Measurements from ENCODE around the gene TTC7B. TPM values are rescaled to one million over a fixed set of nuclear protein-coding genes. Genes with fewer than 3 reads are reported as not detected.

Gene TTC7B
- total RNA-seq, 2 donors from 2014 or later = 5.2 to 10.2 TPM

GRCh38 chr14:90781344-90781761, 34.9 kb downstream of the TTC7B start:
- no peaks in the 10 kb centered on the region for H3K4me1 Mint-ChIP-seq
- H3K9me3 Mint-ChIP-seq = no peaks in the 10 kb centered on the region

DNA sequence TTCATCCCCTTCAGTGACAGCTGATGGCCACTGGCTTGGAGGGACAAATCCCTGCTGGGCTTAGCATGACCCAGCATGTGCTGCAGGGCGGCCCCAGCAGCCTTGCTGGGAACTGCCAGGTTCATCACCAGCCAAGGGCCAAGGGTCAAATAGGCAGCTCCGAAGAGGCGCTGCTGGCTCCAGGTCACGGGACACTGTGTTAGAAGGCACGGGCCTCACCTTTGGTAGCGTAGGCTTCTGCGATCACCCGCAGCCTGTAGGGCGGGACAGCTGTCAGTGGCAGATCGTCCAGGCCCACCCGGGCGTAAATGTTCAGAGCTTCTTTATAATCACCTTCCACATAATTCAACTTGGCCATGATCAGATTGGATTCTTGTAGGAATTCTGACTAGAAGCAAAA, 35.7 kb downstream of the TTC7B start:
- Mint-ChIP-seq H3K36me3 (ENCODE audit: low read depth) (no peaks in the 10 kb centered on the region), H3K27ac (no peak overlapping the region), H3K4me3 (no peak overlapping the region), H3K27me3 (no peaks in the 10 kb centered on the region), H3K9me3 (no peaks in the 10 kb centered on the region), H3K4me1 (no peaks in the 10 kb centered on the region)
- ATAC-seq (replicated peaks) = no peak

More at GRCh38 chr14:90781344-90781761, 34.9 kb downstream of the TTC7B start:
- no peak overlapping the region for H3K27ac Mint-ChIP-seq
- H3K4me3 Mint-ChIP-seq = no peak overlapping the region
- ATAC-seq (replicated peaks) = no peak
- no peaks in the 10 kb centered on the region for H3K27me3 Mint-ChIP-seq
- H3K36me3 Mint-ChIP-seq (ENCODE audit: low read depth) = no peaks in the 10 kb centered on the region

- H3K4me3 Mint-ChIP-seq = no peak overlapping the region
- H3K4me1 Mint-ChIP-seq = no peaks in the 10 kb centered on the region
- no peaks in the 10 kb centered on the region for H3K27me3 Mint-ChIP-seq
- no peak overlapping the region for H3K27ac Mint-ChIP-seq
- ATAC-seq (replicated peaks) = no peak
- H3K36me3 Mint-ChIP-seq (ENCODE audit: low read depth) = no peaks in the 10 kb centered on the region
- no peaks in the 10 kb centered on the region for H3K9me3 Mint-ChIP-seq
Measured at GRCh38 chr14:90778571-90779255, 37.5 kb downstream of the TTC7B start.

DNA sequence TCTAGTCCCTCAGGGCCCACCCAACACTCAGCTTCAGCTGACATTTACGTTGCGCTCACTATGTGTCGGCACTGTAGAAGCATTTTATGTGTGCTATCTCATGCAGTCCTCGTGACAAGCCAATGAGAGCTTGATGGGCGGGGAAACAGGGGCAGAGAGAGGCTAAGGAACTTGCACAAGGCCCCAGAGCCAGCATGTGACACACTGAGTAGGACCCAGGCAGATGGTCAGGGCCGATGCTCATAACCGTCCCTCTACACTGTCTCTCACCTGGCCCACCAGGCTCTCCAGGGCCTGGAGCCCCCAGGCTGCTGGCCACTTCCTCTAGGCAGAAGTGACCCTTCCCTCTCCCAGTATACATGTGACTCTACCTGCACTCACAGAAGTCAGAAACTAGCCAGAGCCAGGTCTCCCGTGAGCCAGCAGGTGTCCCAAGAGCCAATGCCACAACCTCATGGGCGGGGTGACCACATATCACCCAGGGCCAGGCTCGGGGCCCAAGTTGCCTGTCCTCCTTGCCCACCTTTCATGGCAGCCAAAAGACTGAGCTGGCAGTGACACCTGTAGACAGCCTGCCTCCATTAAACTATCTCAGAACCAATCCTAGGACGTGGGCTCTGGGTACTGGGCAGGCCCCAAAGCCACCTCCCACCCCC, 38.3 kb downstream of the TTC7B start:
- no peaks in the 10 kb centered on the region for H3K9me3 Mint-ChIP-seq
- no peak overlapping the region for H3K4me3 Mint-ChIP-seq
- no peaks in the 10 kb centered on the region for H3K36me3 Mint-ChIP-seq (ENCODE audit: low read depth)
- H3K27me3 Mint-ChIP-seq = no peaks in the 10 kb centered on the region
- no peak overlapping the region for H3K27ac Mint-ChIP-seq
- no peaks in the 10 kb centered on the region for H3K4me1 Mint-ChIP-seq
- no peak for ATAC-seq (replicated peaks)

DNA sequence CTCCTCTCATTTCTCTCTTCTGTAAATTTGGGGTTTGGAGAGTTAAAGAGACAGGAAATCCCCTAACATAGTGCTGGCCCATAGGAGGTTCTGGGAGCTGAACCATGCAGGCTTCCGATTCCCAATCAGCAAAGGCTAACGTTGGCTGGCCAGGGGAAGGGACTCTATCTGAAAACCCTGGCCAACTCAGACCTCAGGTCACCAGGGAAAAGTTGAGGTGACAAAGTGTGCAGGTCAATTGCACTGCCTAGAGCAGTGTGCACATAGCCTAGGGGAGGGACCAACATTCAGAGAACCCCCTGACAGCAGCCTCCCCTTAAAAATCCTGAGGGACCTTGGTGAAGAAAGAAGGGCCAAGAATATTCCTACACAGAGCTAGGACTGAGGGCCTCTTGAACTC, 38.9 kb downstream of the TTC7B start:
- Mint-ChIP-seq H3K27ac (no peak overlapping the region), H3K9me3 (no peaks in the 10 kb centered on the region), H3K27me3 (no peaks in the 10 kb centered on the region), H3K4me3 (no peak overlapping the region), H3K36me3 (ENCODE audit: low read depth) (no peaks in the 10 kb centered on the region), H3K4me1 (no peaks in the 10 kb centered on the region)
- ATAC-seq (replicated peaks) = no peak

GRCh38 chr14:90775441-90775840, 40.8 kb downstream of the TTC7B start:
- Mint-ChIP-seq H3K4me3 (no peak overlapping the region), H3K27ac (no peak overlapping the region), H3K9me3 (no peaks in the 10 kb centered on the region), H3K4me1 (no peaks in the 10 kb centered on the region), H3K36me3 (ENCODE audit: low read depth) (no peaks in the 10 kb centered on the region), H3K27me3 (no peaks in the 10 kb centered on the region)
- no peak for ATAC-seq (replicated peaks)

DNA sequence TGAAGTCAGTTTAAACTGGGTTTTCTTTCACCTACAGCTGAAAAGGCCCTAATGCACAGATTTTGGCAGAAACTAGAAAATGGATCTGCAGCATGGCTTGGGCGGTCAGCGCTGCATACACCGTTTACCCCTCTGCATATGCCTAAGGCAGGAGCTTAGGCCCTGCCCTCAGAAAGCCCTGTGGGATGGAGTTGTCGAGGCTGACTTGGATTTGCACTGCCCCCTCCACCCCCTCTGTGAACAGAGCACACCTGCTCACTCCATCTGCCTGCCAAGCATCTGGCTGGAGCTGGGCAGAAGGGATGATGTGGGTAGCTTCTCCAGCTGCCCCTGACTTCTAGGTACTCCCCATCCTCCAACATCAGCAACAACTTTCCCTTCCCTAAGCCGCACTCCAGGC, 41.9 kb downstream of the TTC7B start:
- H3K27me3 Mint-ChIP-seq = no peaks in the 10 kb centered on the region
- no peak overlapping the region for H3K27ac Mint-ChIP-seq
- H3K4me3 Mint-ChIP-seq = no peak overlapping the region
- no peaks in the 10 kb centered on the region for H3K36me3 Mint-ChIP-seq (ENCODE audit: low read depth)
- no peak for ATAC-seq (replicated peaks)
- no peaks in the 10 kb centered on the region for H3K4me1 Mint-ChIP-seq
- no peaks in the 10 kb centered on the region for H3K9me3 Mint-ChIP-seq

DNA sequence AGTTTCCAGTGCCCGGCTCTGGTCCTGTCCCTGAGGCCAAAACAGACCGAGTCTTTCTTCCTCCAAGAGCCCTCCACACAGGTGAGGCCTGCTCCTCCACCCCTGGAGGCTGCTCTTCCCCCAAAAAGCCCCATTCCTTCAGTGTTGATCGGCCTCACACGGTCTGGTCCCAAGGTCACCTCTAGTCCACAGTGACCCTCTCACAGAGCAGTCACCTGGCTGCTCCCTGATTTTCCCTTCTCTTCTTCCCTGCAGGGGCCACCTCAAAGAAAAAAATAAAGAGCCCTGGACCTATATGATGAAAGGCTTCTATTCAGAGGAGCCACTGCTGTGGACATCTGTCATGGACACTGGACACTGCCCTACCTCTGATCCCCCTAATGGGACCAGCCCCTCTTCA, 42.5 kb downstream of the TTC7B start:
- Mint-ChIP-seq H3K36me3 (ENCODE audit: low read depth) (no peaks in the 10 kb centered on the region), H3K4me1 (no peaks in the 10 kb centered on the region), H3K27ac (no peak overlapping the region), H3K9me3 (no peaks in the 10 kb centered on the region), H3K4me3 (no peak overlapping the region), H3K27me3 (no peaks in the 10 kb centered on the region)
- no peak for ATAC-seq (replicated peaks)

GRCh38 chr14:90773196-90773486, 43.1 kb downstream of the TTC7B start:
- H3K9me3 Mint-ChIP-seq = no peaks in the 10 kb centered on the region
- no peak for ATAC-seq (replicated peaks)
- H3K4me1 Mint-ChIP-seq = no peaks in the 10 kb centered on the region
- no peaks in the 10 kb centered on the region for H3K27me3 Mint-ChIP-seq
- H3K27ac Mint-ChIP-seq = no peak overlapping the region
- H3K4me3 Mint-ChIP-seq = no peak overlapping the region
- H3K36me3 Mint-ChIP-seq (ENCODE audit: low read depth) = no peaks in the 10 kb centered on the region

- Mint-ChIP-seq H3K27me3 (no peaks in the 10 kb centered on the region), H3K36me3 (ENCODE audit: low read depth) (no peaks in the 10 kb centered on the region), H3K4me3 (no peak overlapping the region), H3K9me3 (peaks cover 13% of the 10 kb centered on the region), H3K27ac (no peak overlapping the region), H3K4me1 (no peaks in the 10 kb centered on the region)
- no peak for ATAC-seq (replicated peaks)
Measured at GRCh38 chr14:90767899-90768298, 48.3 kb downstream of the TTC7B start.

- H3K27me3 Mint-ChIP-seq = peaks cover 5% of the 10 kb centered on the region
- peaks cover 9% of the 10 kb centered on the region for H3K9me3 Mint-ChIP-seq
- no peak overlapping the region for H3K27ac Mint-ChIP-seq
- no peak overlapping the region for H3K4me3 Mint-ChIP-seq
- H3K36me3 Mint-ChIP-seq (ENCODE audit: low read depth) = no peaks in the 10 kb centered on the region
- ATAC-seq (replicated peaks) = no peak
- no peaks in the 10 kb centered on the region for H3K4me1 Mint-ChIP-seq
Measured at GRCh38 chr14:90760591-90761316, 55.5 kb downstream of the TTC7B start.

GRCh38 chr14:90760078-90760444, 56.2 kb downstream of the TTC7B start:
- Mint-ChIP-seq H3K36me3 (ENCODE audit: low read depth) (no peaks in the 10 kb centered on the region), H3K4me1 (no peaks in the 10 kb centered on the region), H3K27ac (no peak overlapping the region), H3K4me3 (no peak overlapping the region), H3K27me3 (peaks cover 6% of the 10 kb centered on the region), H3K9me3 (peaks cover 9% of the 10 kb centered on the region)
- no peak for ATAC-seq (replicated peaks)

- Mint-ChIP-seq H3K4me1 (no peaks in the 10 kb centered on the region), H3K36me3 (ENCODE audit: low read depth) (no peaks in the 10 kb centered on the region), H3K27ac (peak overlapping the region; percentile 79), H3K27me3 (peaks cover 10% of the 10 kb centered on the region), H3K4me3 (peak overlapping the region; percentile 76), H3K9me3 (peaks cover 9% of the 10 kb centered on the region)
- no peak for ATAC-seq (replicated peaks)
Measured at GRCh38 chr14:90759370-90760077, 56.7 kb downstream of the TTC7B start.

GRCh38 chr14:90758959-90759358, 57.3 kb downstream of the TTC7B start:
- ATAC-seq (replicated peaks) = no peak
- Mint-ChIP-seq H3K4me3 (peak overlapping the region; percentile 76), H3K27ac (peak overlapping the region; percentile 79), H3K36me3 (ENCODE audit: low read depth) (no peaks in the 10 kb centered on the region), H3K9me3 (peaks cover 8% of the 10 kb centered on the region), H3K27me3 (peaks cover 10% of the 10 kb centered on the region), H3K4me1 (no peaks in the 10 kb centered on the region)

All from activated T-helper 17 cell treated with anti-CD3 and anti-CD28 coated beads, Interleukin-2, amount 50 U/mL, for 72 hours (primary cell).